ENCODE measurements around the gene MBNL1. TPM values are rescaled to one million over a fixed set of nuclear protein-coding genes. Genes with fewer than 3 reads are reported as not detected.

Gene MBNL1
- total and polyA plus RNA-seq, 8 donors = 25.7 to 379 (median 155) TPM

- no peak for TF ChIP-seq POLR2AphosphoS5 (IDR thresholded peaks at IDR 0.05)
- TF ChIP-seq EP300 (IDR thresholded peaks at IDR 0.05) = no peak
- no peak for TF ChIP-seq POLR2A (IDR thresholded peaks at IDR 0.05)
- TF ChIP-seq CTCF (IDR thresholded peaks at IDR 0.05) = no peak
- Histone ChIP-seq H3K36me3 (no peaks in the 10 kb centered on the region), H3K27ac (peak overlapping the region in 4 of 5 donors; percentile 28 to 52 (median 45)), H3K4me3 (no peak overlapping the region), H3K27me3 (no peaks in the 10 kb centered on the region), H3K9me3 (no peaks in the 10 kb centered on the region), H3K4me1 (peaks cover 0 to 40% (median 18%) of the 10 kb centered on the region in 4 donors)
- no peak for DNase-seq
- intact Hi-C loops (cut with DNase I; ENCODE audit: low total_unique reads) = no loop called here
- WGBS, 5 donors = 40 to 69% (median 57%) methylated on average over 2 of the region's 2 CpGs
Observed at GRCh38 chr3:152222327-152222726, 46.4 kb upstream of the MBNL1 start.

- peaks cover 0 to 25% (median 8%) of the 10 kb centered on the region in 4 donors for H3K4me1 ChIP-seq
- no peak for TF ChIP-seq POLR2AphosphoS5 (IDR thresholded peaks at IDR 0.05)
- no peak for TF ChIP-seq CTCF (IDR thresholded peaks at IDR 0.05)
- TF ChIP-seq EP300 (IDR thresholded peaks at IDR 0.05) = no peak
- TF ChIP-seq POLR2A (IDR thresholded peaks at IDR 0.05) = no peak
- no peak overlapping the region for H3K27ac ChIP-seq
- no peaks in the 10 kb centered on the region for H3K27me3 ChIP-seq
- H3K36me3 ChIP-seq = no peaks in the 10 kb centered on the region
- no peak overlapping the region for H3K4me3 ChIP-seq
- WGBS, 5 donors = 36 to 45% (median 40%) methylated on average over 2 of the region's 2 CpGs
- peak in 1 of 2 donors; percentile 42 for DNase-seq
- intact Hi-C loops (cut with DNase I; ENCODE audit: low total_unique reads) = no loop called here
- H3K9me3 ChIP-seq = no peaks in the 10 kb centered on the region
Observed at GRCh38 chr3:152225201-152225600, 43.5 kb upstream of the MBNL1 start.

- DNase-seq = no peak
- no peak overlapping the region for H3K4me3 ChIP-seq
- H3K9me3 ChIP-seq = no peaks in the 10 kb centered on the region
- intact Hi-C loops (cut with DNase I; ENCODE audit: low total_unique reads) = no loop called here
- 81 to 94% (median 88%) methylated on average over 2 of the region's 2 CpGs for WGBS, 5 donors
- H3K27me3 ChIP-seq = no peaks in the 10 kb centered on the region
- H3K27ac ChIP-seq = no peak overlapping the region
- peaks cover 0 to 25% (median 8%) of the 10 kb centered on the region in 4 donors for H3K4me1 ChIP-seq
- H3K36me3 ChIP-seq = no peaks in the 10 kb centered on the region
- no peak for TF ChIP-seq EP300 (IDR thresholded peaks at IDR 0.05)
- TF ChIP-seq POLR2AphosphoS5 (IDR thresholded peaks at IDR 0.05) = no peak
- TF ChIP-seq POLR2A (IDR thresholded peaks at IDR 0.05) = no peak
- no peak for TF ChIP-seq CTCF (IDR thresholded peaks at IDR 0.05)
Observed at GRCh38 chr3:152226176-152226575, 42.6 kb upstream of the MBNL1 start.

GRCh38 chr3:152227027-152227426 lies 41.7 kb upstream of the MBNL1 start:
- no peak for DNase-seq
- Histone ChIP-seq H3K27me3 (no peaks in the 10 kb centered on the region), H3K4me3 (no peak overlapping the region), H3K4me1 (peaks cover 0 to 25% (median 8%) of the 10 kb centered on the region in 4 donors), H3K27ac (no peak overlapping the region), H3K9me3 (no peaks in the 10 kb centered on the region), H3K36me3 (no peaks in the 10 kb centered on the region)
- 80 to 90% (median 84%) methylated on average over 2 of the region's 2 CpGs for WGBS, 5 donors
- TF ChIP-seq POLR2AphosphoS5 (IDR thresholded peaks at IDR 0.05) (no peak), POLR2A (IDR thresholded peaks at IDR 0.05) (no peak), CTCF (IDR thresholded peaks at IDR 0.05) (no peak)
- intact Hi-C loops (cut with DNase I; ENCODE audit: low total_unique reads) = no loop called here
